Endothelial cell of umbilical vein (primary cell): ENCODE data around the gene SCAMP4. TPM values are rescaled to one million over a fixed set of nuclear protein-coding genes. Genes with fewer than 3 reads are reported as not detected.

Source experiments
- BruUV-seq: library from RNA; stranded (reverse); fragments of 400-500 nt; replicated peaks from 2 replicates; lab custom pipeline; 2021; lab: Mats Ljungman, UMichigan
- CTCF ChIA-PET: fragments of 300-600, 350-600 bp; sonication (Branson Sonifier 250); formaldehyde crosslinking; loops from one replicate; lab custom pipeline; 2021; ENCODE audit warnings: antibody characterized with exemption, inconsistent platforms; lab: Charles Lee
- POLR2A ChIA-PET: fragments of 300-600, 350-600 bp; sonication (Branson Sonifier 250); formaldehyde crosslinking; loops from one replicate; lab custom pipeline; 2021; ENCODE audit warnings: antibody characterized with exemption, inconsistent platforms; lab: Charles Lee
- DNase-seq: peaks from one replicate; pipeline ENCODE4 v3.0.0-alpha.2; 2011; ENCODE audit warnings: low read depth, low spot score
- FAIRE-seq: peaks from 2 replicates; lab custom pipeline; 2011; peaks lifted over from hg19 to GRCh38; lab: Jason Lieb, UNC
- H2AFZ ChIP-seq: 2 replicates; pipeline ENCODE4 v1.6.0; 2012; ENCODE audit warnings: low read depth, low read length, control low read depth, inconsistent platforms
- H3K27ac ChIP-seq: 2 replicates; pipeline ENCODE4 v1.5.1; 2011; ENCODE audit warnings: low read depth, mild to moderate bottlenecking, control low read depth, low read length, moderate library complexity; ENCODE audit not compliant: insufficient read depth
- H3K27me3 ChIP-seq, 2 experiments: 2 replicates each; pipeline versions ENCODE4 v1.6.0 to v1.6.1; 2011; ENCODE audit warnings: low read length in 2 of 2, mixed read lengths in 1 of 2; ENCODE audit not compliant: control insufficient read depth in 2 of 2, insufficient read depth in 2 of 2
- H3K36me3 ChIP-seq, 2 experiments: 2 replicates in 1 of 2; 3 replicates in 1 of 2; pipeline ENCODE4 v1.5.1; 2011; ENCODE audit warnings: low read length in 2 of 2, mild to moderate bottlenecking in 1 of 2, moderate library complexity in 1 of 2; ENCODE audit not compliant: control insufficient read depth in 2 of 2, insufficient read depth in 2 of 2; ENCODE audit errors: extremely low read depth in 1 of 2
- H3K4me1 ChIP-seq: 3 replicates; pipeline ENCODE4 v1.5.1; 2011; ENCODE audit warnings: mild to moderate bottlenecking, low read length; ENCODE audit not compliant: control insufficient read depth, insufficient read depth; ENCODE audit errors: extremely low read depth
- H3K4me2 ChIP-seq: 2 replicates; pipeline ENCODE4 v1.6.1; 2011; ENCODE audit warnings: low read length, control low read depth, mixed read lengths; ENCODE audit not compliant: insufficient read depth
- H3K4me3 ChIP-seq, 3 experiments: fragments of 200-600 bp in 1 of 3; sonication (generic), shearing (Covaris generic) in 1 of 3; replicated peaks in 1 of 3; 2 replicates each; pipeline ENCODE4 v1.5.1; 2011 to 2016; ENCODE audit warnings: control low read depth in 3 of 3, low read length in 3 of 3, mild to moderate bottlenecking in 2 of 3, inconsistent platforms in 1 of 3, low read depth in 1 of 3, moderate library complexity in 1 of 3; ENCODE audit not compliant: insufficient read depth in 1 of 3
- H3K79me2 ChIP-seq: 2 replicates; pipeline ENCODE4 v1.6.0; 2012; ENCODE audit warnings: low read length, inconsistent platforms; ENCODE audit not compliant: control insufficient read depth, insufficient read depth
- H3K9ac ChIP-seq: replicated peaks from 2 replicates; pipeline ENCODE3; 2011; ENCODE audit warnings: low read length, control low read depth; ENCODE audit not compliant: insufficient read depth; ENCODE audit errors: extremely low read depth
- H3K9me1 ChIP-seq: replicated peaks from 3 replicates; pipeline ENCODE4 v1.6.0; 2011; ENCODE audit warnings: mild to moderate bottlenecking, low read length; ENCODE audit not compliant: control insufficient read depth, insufficient read depth; ENCODE audit errors: extremely low read depth
- H3K9me3 ChIP-seq: replicated peaks from 2 replicates; pipeline ENCODE4 v1.5.1; 2012; ENCODE audit warnings: low read length, inconsistent platforms; ENCODE audit not compliant: control insufficient read depth, insufficient read depth
- H4K20me1 ChIP-seq: replicated peaks from 2 replicates; pipeline ENCODE3; 2011; ENCODE audit warnings: mild to moderate bottlenecking, low read length; ENCODE audit not compliant: control insufficient read depth, insufficient read depth; ENCODE audit errors: extremely low read depth
- CTCF ChIP-seq, 2 donors: IDR thresholded peaks; 1 replicate in 1 of 2; 2 replicates in 1 of 2; pipeline ENCODE4 v1.5.1; 2011; ENCODE audit warnings: low read length in 2 of 2, mild to moderate bottlenecking in 2 of 2, moderate library complexity in 2 of 2, control low read depth in 1 of 2, inconsistent platforms in 1 of 2, low read depth in 1 of 2; ENCODE audit not compliant: insufficient read depth in 1 of 2; ENCODE audit errors: extremely low read depth in 1 of 2
- EZH2 ChIP-seq: IDR thresholded peaks from 2 replicates; pipeline ENCODE4 v1.6.1; 2012; ENCODE audit warnings: borderline replicate concordance, low read depth, mild to moderate bottlenecking, moderate library complexity, low read length, inconsistent platforms; ENCODE audit not compliant: severe bottlenecking
- FOS ChIP-seq: IDR thresholded peaks from 2 replicates; pipeline ENCODE4 v1.6.1; 2011; ENCODE audit warnings: mild to moderate bottlenecking, low read length, moderate library complexity, borderline replicate concordance; ENCODE audit not compliant: insufficient read depth
- GATA2 ChIP-seq: IDR thresholded peaks from 2 replicates; pipeline ENCODE4 v1.7.0; 2011; ENCODE audit warnings: low read depth, mild to moderate bottlenecking, moderate library complexity, mixed read lengths, low read length; ENCODE audit not compliant: insufficient read length, insufficient read depth
- JUN ChIP-seq: IDR thresholded peaks from 2 replicates; pipeline ENCODE4 v1.6.1; 2011; ENCODE audit warnings: borderline replicate concordance, low read depth; ENCODE audit not compliant: insufficient read length, insufficient read depth
- MAX ChIP-seq: IDR thresholded peaks from 2 replicates; pipeline ENCODE4 v1.6.1; 2011; ENCODE audit not compliant: insufficient read depth, insufficient read length
- MYC ChIP-seq: IDR thresholded peaks from one replicate; pipeline ENCODE4 v1.6.1; 2011; ENCODE audit warnings: mild to moderate bottlenecking, low read depth, low read length
- POLR2A ChIP-seq: IDR thresholded peaks from 2 replicates; pipeline ENCODE4 v1.6.1; 2012; ENCODE audit warnings: low read depth, mild to moderate bottlenecking, control low read depth, low read length
- POLR2AphosphoS5 ChIP-seq: IDR thresholded peaks from 2 replicates; pipeline ENCODE4 v1.6.1; 2012; ENCODE audit warnings: low read depth, mild to moderate bottlenecking, control low read depth, low read length, moderate library complexity; ENCODE audit not compliant: insufficient read depth
- dilution Hi-C: fragments of 300-500 bp; cut with MboI; formaldehyde crosslinking; loops from one replicate; pipeline ENCODE4 v1.15.0; 2019; ENCODE audit warnings: low sequenced_read_pairs; ENCODE audit not compliant: extremely low pct_ligation_motif_present
- intact Hi-C: fragments of 100-400 bp; cut with micrococcal nuclease; formaldehyde crosslinking; loops from one replicate; pipeline ENCODE4 v1.10.0; 2022
- polyA plus RNA-seq, 4 experiments: library from polyadenylated mRNA; depleted of rRNA in 3 of 4; stranded (reverse) in 3 of 4; unstranded in 1 of 4; fragments of >200 nt; gene quantifications; 2 replicates each; pipeline versions ENCODE4 v1.2.1 to v1.2.3, GENCODE V29; 2011 to 2012; ENCODE audit warnings: missing spikeins in 1 of 4
- total RNA-seq: library from RNA; stranded (reverse); gene quantifications from 2 replicates; pipeline ENCODE4 v1.2.3, GENCODE V29; 2021

Gene SCAMP4
- total and polyA plus RNA-seq, 2 donors (not counting 3 experiments of a cell fraction or from before 2014, with no cell fraction given) = 24.4 to 68.2 TPM

DNA sequence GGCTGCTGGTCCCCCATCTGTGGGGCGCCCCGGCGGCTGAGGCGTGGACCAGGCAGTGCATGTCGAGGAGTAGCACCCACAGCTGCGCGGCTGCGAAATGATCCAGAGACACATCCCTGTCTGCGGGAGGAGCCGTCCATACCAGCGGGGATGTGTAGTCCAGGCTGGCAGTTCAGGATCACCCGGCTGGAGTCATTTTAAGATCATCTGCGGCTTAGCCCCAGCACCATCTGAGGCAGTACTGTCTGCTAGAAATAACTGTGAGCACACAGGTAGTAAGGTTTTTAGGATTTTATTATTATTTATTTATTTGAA is 3.1 kb downstream of the SCAMP4 start:
- Histone ChIP-seq H3K36me3 (peaks cover 0 to 6% of the 10 kb centered on the region in 2 experiments), H4K20me1 (no peaks in the 10 kb centered on the region), H3K27ac (no peak overlapping the region), H2AFZ (no peak overlapping the region), H3K9me3 (no peaks in the 10 kb centered on the region), H3K79me2 (peaks cover 56% of the 10 kb centered on the region), H3K4me3 (no peak overlapping the region), H3K4me1 (no peaks in the 10 kb centered on the region), H3K9me1 (no peaks in the 10 kb centered on the region), H3K9ac (no peak overlapping the region), H3K4me2 (no peak overlapping the region), H3K27me3 (no peaks in the 10 kb centered on the region)
- ChIA-PET CTCF (no interaction called here), POLR2A (no interaction called here)
- BruUV-seq = no TSS peak
- no peak for DNase-seq
- FAIRE-seq = no peak
- dilution Hi-C loops (no loop called here), intact Hi-C loops (no loop called here)
- TF ChIP-seq GATA2 (no peak), FOS (no peak), JUN (no peak), EZH2 (no peak), POLR2A (no peak), MYC (no peak), MAX (no peak), POLR2AphosphoS5 (no peak), CTCF (IDR thresholded peaks at IDR 0.05; ENCODE audit: extremely low read depth in 1 of 2, insufficient read depth in 1 of 2, low read depth in 1 of 2, low read length in 2 of 2) (no peak)
